ENCODE data around the gene RXFP3.
"Not testable (repeated sequence)": the region's sequence is repeated elsewhere in the genome, so short reads cannot be mapped to it uniquely, and the experiment has no call there.

RXFP3 gene

GRCh38 chr5:33941090-33941489 is 4.9 kb downstream of the RXFP3 start:
- H3K4me3 ChIP-seq = no peak overlapping the region
- H3K27me3 ChIP-seq = peaks cover 0 to 72% of the 10 kb centered on the region in 2 donors
- H3K9me3 ChIP-seq = no peaks in the 10 kb centered on the region
- no peak for DNase-seq
- no peaks in the 10 kb centered on the region for H3K36me3 ChIP-seq
- no peak for TF ChIP-seq CTCF (IDR thresholded peaks at IDR 0.05)
- H3K4me1 ChIP-seq = peaks cover 0 to 16% (median 14%) of the 10 kb centered on the region in 4 donors
- H3K27ac ChIP-seq = no peak overlapping the region
- intact Hi-C loops (cut with DNase I; ENCODE audit: low total_unique reads) = no loop called here

GRCh38 chr5:33944543-33945132 is 8.5 kb downstream of the RXFP3 start:
- H3K4me1 ChIP-seq = no peaks in the 10 kb centered on the region
- DNase-seq = no peak
- no peaks in the 10 kb centered on the region for H3K9me3 ChIP-seq
- peaks cover 0 to 40% of the 10 kb centered on the region in 2 donors for H3K27me3 ChIP-seq
- no peaks in the 10 kb centered on the region for H3K36me3 ChIP-seq
- no peak overlapping the region for H3K27ac ChIP-seq
- H3K4me3 ChIP-seq = no peak overlapping the region
- no peak for TF ChIP-seq CTCF (IDR thresholded peaks at IDR 0.05)
- intact Hi-C loops (cut with DNase I; ENCODE audit: low total_unique reads) = no loop called here

GRCh38 chr5:33952175-33952574 is 16.0 kb downstream of the RXFP3 start:
- intact Hi-C loops (cut with DNase I; ENCODE audit: low total_unique reads); DNase-seq; H3K27me3 ChIP-seq; H3K36me3 ChIP-seq; H3K9me3 ChIP-seq; H3K27ac ChIP-seq; H3K4me1 ChIP-seq; H3K4me3 ChIP-seq: not testable (repeated sequence)

GRCh38 chr5:33957577-33958150 is 21.5 kb downstream of the RXFP3 start:
- no peak for TF ChIP-seq CTCF (IDR thresholded peaks at IDR 0.05)
- intact Hi-C loops (cut with DNase I; ENCODE audit: low total_unique reads) = no loop called here
- H3K4me3 ChIP-seq = no peak overlapping the region

GRCh38 chr5:33958176-33958575 is 22.0 kb downstream of the RXFP3 start:
- no peak overlapping the region for H3K27ac ChIP-seq
- no peak for TF ChIP-seq CTCF (IDR thresholded peaks at IDR 0.05)
- H3K36me3 ChIP-seq = no peaks in the 10 kb centered on the region
- intact Hi-C loops (cut with DNase I; ENCODE audit: low total_unique reads) = no loop called here
- no peaks in the 10 kb centered on the region for H3K4me1 ChIP-seq
- peaks cover 0 to 6% (median 0%) of the 10 kb centered on the region in 3 donors for H3K9me3 ChIP-seq
- DNase-seq = no peak
- no peak overlapping the region for H3K4me3 ChIP-seq
- no peaks in the 10 kb centered on the region for H3K27me3 ChIP-seq

More at GRCh38 chr5:33957577-33958150, 21.5 kb downstream of the RXFP3 start:
- peaks cover 0 to 6% (median 0%) of the 10 kb centered on the region in 3 donors for H3K9me3 ChIP-seq
- no peaks in the 10 kb centered on the region for H3K27me3 ChIP-seq
- no peaks in the 10 kb centered on the region for H3K36me3 ChIP-seq
- no peak overlapping the region for H3K27ac ChIP-seq
- no peak for DNase-seq
- H3K4me1 ChIP-seq = no peaks in the 10 kb centered on the region

GRCh38 chr5:33964132-33964700 is 28.0 kb downstream of the RXFP3 start:
- Histone ChIP-seq H3K36me3 (no peaks in the 10 kb centered on the region), H3K27me3 (no peaks in the 10 kb centered on the region), H3K4me1 (no peaks in the 10 kb centered on the region), H3K27ac (no peak overlapping the region), H3K4me3 (no peak overlapping the region), H3K9me3 (no peaks in the 10 kb centered on the region)
- intact Hi-C loops (cut with DNase I; ENCODE audit: low total_unique reads) = no loop called here
- DNase-seq = no peak
- TF ChIP-seq CTCF (IDR thresholded peaks at IDR 0.05) = no peak

Data from tibial artery (tissue), 4 donors.